BLaER1 (cell line): ENCODE data around the gene FBXO2.
"Not testable (repeated sequence)": the region's sequence is repeated elsewhere in the genome, so short reads cannot be mapped to it uniquely, and the experiment has no call there.

Source experiments
- H3K27ac ChIP-seq: shearing (Covaris generic); formaldehyde crosslinking; 2 replicates; pipeline ENCODE4 v1.8.1; 2022
- H3K27me3 ChIP-seq: shearing (Covaris generic); formaldehyde crosslinking; 2 replicates; pipeline ENCODE4 v1.8.1; 2022
- H3K36me3 ChIP-seq: shearing (Covaris generic); formaldehyde crosslinking; 2 replicates; pipeline ENCODE4 v1.8.1; 2022
- H3K4me1 ChIP-seq: shearing (Covaris generic); formaldehyde crosslinking; 2 replicates; pipeline ENCODE4 v1.8.1; 2022
- H3K4me2 ChIP-seq: shearing (Covaris generic); formaldehyde crosslinking; 2 replicates; pipeline ENCODE4 v1.8.1; 2022
- H3K4me3 ChIP-seq: shearing (Covaris generic); formaldehyde crosslinking; 2 replicates; pipeline ENCODE4 v1.8.1; 2022
- H3K9ac ChIP-seq: shearing (Covaris generic); formaldehyde crosslinking; 2 replicates; pipeline ENCODE4 v1.8.1; 2022
- H3K9me3 ChIP-seq: shearing (Covaris generic); formaldehyde crosslinking; 2 replicates; pipeline ENCODE4 v1.8.1; 2022
- H4K20me1 ChIP-seq: shearing (Covaris generic); formaldehyde crosslinking; 2 replicates; pipeline ENCODE4 v1.8.1; 2022
- Cebpa-rat ChIP-seq: shearing (Covaris generic); IDR thresholded peaks from 2 replicates; pipeline ENCODE4 v1.8.1; 2022

FBXO2 gene

DNA sequence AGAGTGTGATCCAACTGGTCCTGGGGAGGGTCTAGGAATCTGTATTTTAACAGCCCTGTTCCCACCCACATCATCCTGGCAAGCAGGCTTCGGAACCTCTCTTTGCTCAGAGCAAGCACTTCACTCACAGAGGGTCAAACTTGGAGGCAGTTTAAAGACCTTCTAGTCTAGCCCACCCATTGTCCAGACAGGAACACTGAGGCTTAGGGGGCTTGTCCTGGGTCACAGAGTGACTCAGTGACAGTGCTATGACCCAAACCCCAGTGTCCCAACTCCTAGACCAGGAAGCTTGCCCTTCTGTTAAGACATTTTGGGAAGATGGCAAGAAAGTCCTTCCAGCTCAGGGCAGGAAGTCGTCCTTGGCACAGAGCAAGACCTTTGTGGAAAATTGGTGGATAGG is 36.5 kb downstream of the FBXO2 start:
- Histone ChIP-seq H3K27me3 (no peaks in the 10 kb centered on the region), H4K20me1 (no peaks in the 10 kb centered on the region), H3K9me3 (peaks cover 9% of the 10 kb centered on the region), H3K36me3 (no peaks in the 10 kb centered on the region), H3K4me2 (no peak overlapping the region), H3K9ac (no peak overlapping the region), H3K4me1 (peaks cover 28% of the 10 kb centered on the region), H3K27ac (no peak overlapping the region), H3K4me3 (no peak overlapping the region)
- TF ChIP-seq Cebpa-rat = no peak

DNA sequence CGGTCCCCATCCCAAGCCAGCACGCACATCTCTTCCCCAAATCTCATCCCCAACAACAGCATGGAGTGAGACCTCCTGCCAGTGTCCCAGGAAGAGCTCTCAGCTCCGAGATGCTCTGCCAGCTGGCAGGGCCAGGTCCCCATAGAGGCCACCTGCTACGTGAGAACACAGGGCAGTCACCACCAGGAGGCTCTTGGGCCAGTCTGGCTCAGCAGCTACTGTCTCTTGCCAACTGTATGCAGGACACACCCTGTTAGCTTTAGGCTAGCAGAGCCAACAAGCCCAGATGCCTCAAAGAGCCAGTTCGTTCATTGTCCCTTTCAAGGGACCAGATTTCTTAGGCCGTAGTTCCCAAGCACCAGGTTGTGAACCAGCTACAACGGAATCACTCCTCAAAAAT is 36.9 kb downstream of the FBXO2 start:
- Histone ChIP-seq H3K36me3 (no peaks in the 10 kb centered on the region), H3K9ac (no peak overlapping the region), H3K4me3 (no peak overlapping the region), H4K20me1 (no peaks in the 10 kb centered on the region), H3K27ac (no peak overlapping the region), H3K27me3 (no peaks in the 10 kb centered on the region), H3K4me2 (peak overlapping the region; percentile 39; the same call in 1 of the 2 replicates), H3K9me3 (peaks cover 13% of the 10 kb centered on the region), H3K4me1 (peaks cover 27% of the 10 kb centered on the region)
- no peak for TF ChIP-seq Cebpa-rat

DNA sequence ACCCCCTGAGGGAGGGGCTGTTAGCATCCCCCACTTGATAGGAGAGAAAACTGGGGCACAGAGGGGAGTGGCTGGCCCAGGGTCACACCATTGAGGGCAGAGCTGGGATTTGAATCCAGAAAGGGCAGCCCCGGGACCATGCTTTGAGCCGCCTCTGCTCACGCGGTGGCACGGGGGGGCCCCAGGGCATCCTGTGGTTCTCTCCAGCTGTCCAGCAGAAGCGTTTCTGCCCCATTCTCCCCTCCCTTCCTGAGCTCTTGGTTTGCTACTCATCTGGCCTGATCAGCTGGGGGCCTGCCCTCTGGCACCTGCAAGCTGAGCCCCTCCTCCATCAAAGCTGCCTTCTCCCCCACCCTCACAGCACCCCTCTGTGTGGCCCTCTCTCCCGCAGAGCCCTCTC is 37.5 kb downstream of the FBXO2 start:
- Histone ChIP-seq H3K27ac (no peak overlapping the region), H3K27me3 (no peaks in the 10 kb centered on the region), H3K9ac (no peak overlapping the region), H3K4me2 (peak overlapping the region; percentile 39), H3K4me1 (peaks cover 22% of the 10 kb centered on the region), H3K36me3 (no peaks in the 10 kb centered on the region), H3K9me3 (peaks cover 15% of the 10 kb centered on the region), H3K4me3 (no peak overlapping the region), H4K20me1 (no peaks in the 10 kb centered on the region)
- no peak for TF ChIP-seq Cebpa-rat

DNA sequence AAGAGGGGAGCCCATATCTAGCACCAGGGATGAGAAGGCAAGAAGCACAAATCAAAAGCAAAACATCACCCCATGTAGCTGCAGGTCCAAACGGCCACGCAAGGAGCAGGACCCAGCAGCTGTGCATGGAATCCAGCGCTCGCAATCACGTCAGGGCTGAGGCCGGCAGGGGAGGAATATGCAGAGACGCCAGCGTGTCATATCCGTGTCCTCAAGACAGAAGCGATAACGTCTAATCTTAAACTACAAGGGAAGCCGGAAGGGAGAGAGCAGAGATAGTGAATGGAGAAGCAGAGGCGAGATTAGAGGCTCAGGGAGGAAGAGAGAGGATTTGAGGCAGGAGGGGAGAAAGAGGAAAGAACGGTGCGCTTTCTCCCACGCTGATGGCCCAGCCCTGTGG is 39.1 kb downstream of the FBXO2 start:
- Histone ChIP-seq H3K9ac (no peak overlapping the region), H3K9me3 (peaks cover 15% of the 10 kb centered on the region), H4K20me1 (no peaks in the 10 kb centered on the region), H3K36me3 (no peaks in the 10 kb centered on the region), H3K27ac (no peak overlapping the region), H3K4me1 (peaks cover 13% of the 10 kb centered on the region), H3K27me3 (no peaks in the 10 kb centered on the region), H3K4me3 (no peak overlapping the region), H3K4me2 (no peak overlapping the region)
- no peak for TF ChIP-seq Cebpa-rat

DNA sequence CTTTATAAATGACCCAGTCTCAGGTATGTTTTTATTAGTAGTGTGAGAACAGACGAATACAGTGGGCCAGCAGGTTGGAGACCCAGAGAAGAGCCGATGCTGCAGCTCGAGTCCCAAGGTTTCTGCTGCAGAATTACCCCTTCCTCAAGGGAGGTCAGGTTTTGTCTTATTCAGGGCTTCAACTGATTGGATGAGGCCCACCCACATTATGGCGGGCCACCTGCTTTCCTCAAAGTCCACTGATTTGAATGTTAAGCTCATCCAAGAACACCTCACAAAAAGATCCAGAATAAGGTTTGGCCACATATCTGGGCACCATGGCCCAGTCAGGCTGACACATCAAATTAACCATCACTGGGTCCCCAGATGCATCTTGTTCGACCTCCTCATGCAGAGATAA is 40.9 kb downstream of the FBXO2 start:
- Histone ChIP-seq H3K27me3 (no peaks in the 10 kb centered on the region), H3K36me3 (no peaks in the 10 kb centered on the region), H4K20me1 (no peaks in the 10 kb centered on the region), H3K27ac (no peak overlapping the region), H3K4me1 (peaks cover 11% of the 10 kb centered on the region; the same call in 1 of the 2 replicates), H3K4me3 (no peak overlapping the region), H3K4me2 (no peak overlapping the region), H3K9ac (no peak overlapping the region), H3K9me3 (peaks cover 15% of the 10 kb centered on the region)
- no peak for TF ChIP-seq Cebpa-rat

DNA sequence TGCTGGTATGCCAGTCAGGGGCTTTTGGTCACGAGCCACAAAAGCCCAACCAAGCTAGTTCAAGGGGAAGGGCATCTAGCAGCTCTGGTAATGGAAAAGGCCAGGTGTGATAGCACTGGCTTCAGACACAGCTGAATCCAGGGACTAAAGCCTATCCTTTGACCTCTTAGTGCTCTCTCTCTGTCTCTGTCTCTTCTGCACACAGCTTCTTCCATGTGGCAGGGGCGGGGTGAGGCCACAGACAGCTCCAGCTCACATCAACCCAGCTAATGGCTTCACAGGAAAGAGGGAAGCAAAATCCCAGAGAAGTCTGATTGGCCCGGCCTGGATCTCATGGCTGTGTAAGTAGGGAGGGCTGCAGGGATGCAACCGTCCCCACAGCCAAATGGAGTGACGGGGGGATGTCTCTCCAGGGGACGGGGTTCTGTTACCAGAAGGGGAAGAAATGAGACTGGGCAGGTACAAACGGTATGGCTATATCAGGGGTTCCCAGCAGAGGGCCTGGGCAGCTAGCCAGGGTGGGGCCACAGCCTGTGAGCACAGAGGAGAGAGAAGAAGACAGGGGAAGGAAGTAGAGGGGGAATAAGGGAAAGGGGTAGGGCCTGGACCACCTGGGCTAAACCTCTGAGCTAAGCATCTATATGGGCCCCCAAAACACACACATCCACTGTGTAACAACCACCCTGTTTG is 42.4 kb downstream of the FBXO2 start:
- no peaks in the 10 kb centered on the region for H3K27me3 ChIP-seq
- no peaks in the 10 kb centered on the region for H4K20me1 ChIP-seq
- H3K4me1 ChIP-seq = peaks cover 5% of the 10 kb centered on the region; the same call in 1 of the 2 replicates
- no peak overlapping the region for H3K4me3 ChIP-seq
- TF ChIP-seq Cebpa-rat = no peak
- H3K27ac ChIP-seq = no peak overlapping the region
- no peak overlapping the region for H3K9ac ChIP-seq
- H3K36me3 ChIP-seq = no peaks in the 10 kb centered on the region
- no peak overlapping the region for H3K4me2 ChIP-seq
- peaks cover 15% of the 10 kb centered on the region for H3K9me3 ChIP-seq

DNA sequence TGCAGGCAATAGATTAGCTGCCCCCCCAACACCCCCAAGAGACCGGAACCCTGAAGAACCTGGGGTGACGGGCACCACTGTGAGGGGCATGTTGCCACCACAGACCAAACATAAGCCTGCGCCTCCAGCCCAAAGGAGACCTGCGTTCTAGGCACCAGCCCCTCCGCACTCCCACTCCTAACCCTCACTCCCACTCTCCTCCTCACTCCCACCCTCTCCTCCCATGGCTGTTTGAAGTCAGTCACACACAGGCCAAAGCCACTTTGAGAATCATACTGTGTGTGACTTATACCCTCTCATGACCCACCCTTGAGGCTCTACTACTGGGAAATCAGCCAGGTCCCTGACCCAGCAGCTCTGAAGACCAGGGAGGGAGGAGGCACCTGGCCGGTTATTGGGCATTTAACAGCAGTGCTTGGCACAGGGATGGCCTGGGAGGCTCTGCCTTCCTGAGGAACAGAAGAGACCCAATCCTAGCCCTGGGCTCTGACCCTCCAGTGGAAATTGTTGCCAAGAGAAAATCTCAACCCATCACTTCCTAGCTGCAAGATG is 43.5 kb downstream of the FBXO2 start:
- no peak for TF ChIP-seq Cebpa-rat
- Histone ChIP-seq H3K27me3 (no peaks in the 10 kb centered on the region), H3K4me1 (no peaks in the 10 kb centered on the region), H4K20me1 (no peaks in the 10 kb centered on the region), H3K4me3 (no peak overlapping the region), H3K9me3 (peaks cover 15% of the 10 kb centered on the region), H3K4me2 (no peak overlapping the region), H3K9ac (no peak overlapping the region), H3K36me3 (no peaks in the 10 kb centered on the region), H3K27ac (no peak overlapping the region)

DNA sequence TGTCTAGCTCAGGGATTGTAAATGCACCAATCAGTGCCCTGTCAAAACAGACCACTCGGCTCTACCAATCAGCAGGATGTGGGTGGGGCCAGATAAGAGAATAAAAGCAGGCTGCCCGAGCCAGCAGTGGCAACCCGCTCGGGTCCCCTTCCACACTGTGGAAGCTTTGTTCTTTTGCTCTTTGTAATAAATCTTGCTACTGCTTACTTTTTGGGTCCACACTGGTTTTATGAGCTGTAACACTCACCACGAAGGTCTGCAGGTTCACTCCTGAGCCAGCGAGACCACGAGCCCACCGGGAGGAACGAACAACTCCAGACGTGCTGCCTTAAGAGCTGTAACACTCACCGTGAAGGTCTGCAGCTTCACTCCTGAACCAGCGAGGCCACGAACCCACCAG is 44.9 kb downstream of the FBXO2 start:
- H3K27ac ChIP-seq, H3K4me1 ChIP-seq, H3K36me3 ChIP-seq, H3K27me3 ChIP-seq, H4K20me1 ChIP-seq, H3K9ac ChIP-seq, H3K4me3 ChIP-seq, H3K4me2 ChIP-seq: not testable (repeated sequence)
- peaks cover 15% of the 10 kb centered on the region for H3K9me3 ChIP-seq

DNA sequence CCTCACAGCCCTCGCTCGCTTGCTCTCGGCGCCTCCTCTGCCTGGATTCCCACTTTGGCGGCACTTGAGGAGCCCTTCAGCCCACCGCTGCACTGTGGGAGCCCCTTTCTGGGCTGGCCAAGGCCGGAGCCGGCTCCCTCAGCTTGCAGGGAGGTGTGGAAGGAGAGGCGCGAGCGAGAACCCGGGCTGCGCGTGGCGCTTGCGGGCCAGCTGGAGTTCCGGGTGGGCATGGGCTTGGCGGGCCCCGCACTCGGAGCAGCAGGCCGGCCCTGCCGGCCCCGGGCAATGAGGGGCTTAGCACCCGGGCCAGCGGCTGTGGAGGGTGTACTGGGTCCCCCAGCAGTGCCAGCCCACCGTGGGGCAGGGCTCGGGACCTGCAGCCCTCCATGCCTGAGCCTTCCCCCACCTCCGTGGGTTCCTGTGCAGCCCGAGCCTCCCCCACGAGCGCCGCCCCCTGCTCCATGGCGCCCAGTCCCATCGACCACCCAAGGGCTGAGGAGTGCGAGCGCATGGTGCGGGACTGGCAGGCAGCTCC is 45.6 kb downstream of the FBXO2 start:
- not testable (repeated sequence) for H3K4me3 ChIP-seq

DNA sequence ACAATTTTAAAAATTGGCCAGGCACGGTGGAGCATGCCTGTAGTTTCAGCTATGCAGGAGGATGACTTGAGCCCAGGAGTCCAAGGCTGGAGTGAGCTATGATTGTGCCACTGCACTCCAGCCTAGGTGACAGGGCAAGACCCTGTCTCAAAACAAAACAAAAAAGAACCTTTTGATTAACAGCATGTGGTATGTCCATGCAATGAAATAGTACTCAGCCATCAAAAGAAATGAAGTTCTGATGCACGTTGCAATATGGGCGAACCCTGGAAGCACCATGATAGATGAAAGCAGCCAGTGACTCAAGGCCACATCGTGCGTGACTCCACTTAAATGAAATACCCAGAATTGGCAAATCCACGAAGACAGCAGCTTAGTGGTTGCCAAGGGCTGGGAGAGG is 47.5 kb downstream of the FBXO2 start:
- H3K4me3 ChIP-seq = no peak overlapping the region
- H3K36me3 ChIP-seq = no peaks in the 10 kb centered on the region
- no peak overlapping the region for H3K4me2 ChIP-seq
- H3K4me1 ChIP-seq = 0 out of 2 replicates have a peak, but pooled peaks cover 7% of the 10 kb centered on the region
- TF ChIP-seq Cebpa-rat = no peak
- H3K27ac ChIP-seq = no peak overlapping the region
- no peaks in the 10 kb centered on the region for H4K20me1 ChIP-seq
- no peaks in the 10 kb centered on the region for H3K9me3 ChIP-seq
- no peak overlapping the region for H3K9ac ChIP-seq
- no peaks in the 10 kb centered on the region for H3K27me3 ChIP-seq

More for the DNA sequence above, 45.6 kb downstream of the FBXO2 start:
- not testable (repeated sequence) for H3K4me1 ChIP-seq, H4K20me1 ChIP-seq, H3K27ac ChIP-seq, H3K27me3 ChIP-seq, H3K9ac ChIP-seq, H3K4me2 ChIP-seq, H3K36me3 ChIP-seq
- peaks cover 15% of the 10 kb centered on the region for H3K9me3 ChIP-seq

DNA sequence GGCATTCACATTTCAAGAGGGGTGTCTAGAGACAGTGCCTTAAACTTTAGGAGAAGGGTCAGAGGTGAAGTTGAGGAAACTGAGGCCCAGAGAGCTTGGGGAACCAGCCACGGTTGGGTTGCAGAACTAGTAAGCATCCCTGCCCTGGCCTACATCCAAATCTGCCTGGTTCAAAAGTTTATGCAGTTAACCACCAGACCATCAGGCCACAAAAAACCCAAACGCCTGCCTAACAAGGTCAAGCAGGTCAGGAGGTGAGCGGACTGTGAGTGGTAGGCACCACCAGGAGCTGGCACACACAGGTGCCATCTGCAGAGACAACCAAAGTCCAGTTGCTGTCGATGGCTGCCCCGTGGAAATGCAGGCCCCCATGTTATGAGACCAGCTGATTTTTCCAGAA is 51.2 kb downstream of the FBXO2 start:
- Histone ChIP-seq H3K9me3 (no peaks in the 10 kb centered on the region), H3K36me3 (no peaks in the 10 kb centered on the region), H3K9ac (no peak overlapping the region), H4K20me1 (no peaks in the 10 kb centered on the region), H3K27ac (no peak overlapping the region), H3K4me2 (no peak overlapping the region), H3K4me1 (peaks cover 17% of the 10 kb centered on the region), H3K27me3 (no peaks in the 10 kb centered on the region), H3K4me3 (no peak overlapping the region)
- no peak for TF ChIP-seq Cebpa-rat
